ENCODE data around the gene KLHL6. TPM values are rescaled to one million over a fixed set of nuclear protein-coding genes. Genes with fewer than 3 reads are reported as not detected.

Gene KLHL6
- total and polyA plus RNA-seq, 4 donors: 0.42 to 3.8 (median 1.0) TPM

- TF ChIP-seq ZBTB33 (IDR thresholded peaks at IDR 0.05): no peak
- no peak for TF ChIP-seq GABPA (IDR thresholded peaks at IDR 0.05 in 1 of 2, conservative IDR thresholded peaks at IDR 0.05 in 1 of 2)
These were observed 117.6 kb downstream of the KLHL6 start (continued) for GRCh38 chr3:183437666-183438564.

Small RNAs within 50 kb of the gene (small RNA-seq; reads per million reads assigned to genes)
- not detected for gene RF00092
- gene RF00394: not detected
- not detected for gene RF01241
- gene SNORA63D: 5.0 reads per million, percentile 92 among the genes with 10 or more reads in this experiment

Other genes with a start within 250 kb of the KLHL6 start
- under 1 TPM; 0.17 to 0.47 TPM for gene MCF2L2, start 127.1 kb downstream of the KLHL6 start, total RNA-seq
- under 1 TPM in 1 of 2 donors, not detected in 1; 0.02 TPM for gene MCF2L2, start 127.1 kb downstream of the KLHL6 start, polyA plus RNA-seq
- gene KLHL24, start 79.9 kb upstream of the KLHL6 start, total RNA-seq: 10 to 100 TPM; 20.6 to 81.8 TPM
- 10 to 100 TPM in 1 of 2 donors, 1 to 10 TPM in 1; 6.4 to 16.2 TPM for gene KLHL24, start 79.9 kb upstream of the KLHL6 start, polyA plus RNA-seq
- 1 to 10 TPM; 6.4 to 9.4 TPM for gene YEATS2, start 142.1 kb upstream of the KLHL6 start, total RNA-seq
- gene YEATS2, start 142.1 kb upstream of the KLHL6 start, polyA plus RNA-seq: 1 to 10 TPM; 1.5 to 3.4 TPM

Measured in liver (tissue), 6 donors.